Epithelial cell of esophagus (primary cell): ENCODE data around the gene YPEL1.
"Not testable (repeated sequence)": the region's sequence is repeated elsewhere in the genome, so short reads cannot be mapped to it uniquely, and the experiment has no call there.

Experiments
- DNase-seq: peaks from one replicate; pipeline ENCODE4 v3.0.0; 2010; ENCODE audit warnings: low read depth
- H3K4me3 ChIP-seq: 2 replicates; pipeline ENCODE4 v1.5.1; 2011; ENCODE audit warnings: mild to moderate bottlenecking, low read length, control low read depth
- CTCF ChIP-seq: IDR thresholded peaks from 2 replicates; pipeline ENCODE4 v1.5.1; 2011; ENCODE audit warnings: low read depth, mild to moderate bottlenecking, low read length, control low read depth, inconsistent platforms; ENCODE audit not compliant: insufficient read depth; ENCODE audit errors: missing control alignments

Gene YPEL1

GRCh38 chr22:21693999-21694341 lies 41.6 kb downstream of the YPEL1 start:
- TF ChIP-seq CTCF = no peak
- no peak for DNase-seq
- no peak overlapping the region for H3K4me3 ChIP-seq

GRCh38 chr22:21693333-21693998 lies 42.1 kb downstream of the YPEL1 start:
- no peak for DNase-seq
- TF ChIP-seq CTCF = no peak
- no peak overlapping the region for H3K4me3 ChIP-seq

- DNase-seq, H3K4me3 ChIP-seq: not testable (repeated sequence)
Measured at GRCh38 chr22:21692856-21693255, 42.7 kb downstream of the YPEL1 start.

GRCh38 chr22:21691816-21692215 lies 43.8 kb downstream of the YPEL1 start:
- no peak overlapping the region for H3K4me3 ChIP-seq
- no peak for TF ChIP-seq CTCF
- no peak for DNase-seq

GRCh38 chr22:21690401-21690801 lies 45.2 kb downstream of the YPEL1 start:
- H3K4me3 ChIP-seq = no peak overlapping the region
- TF ChIP-seq CTCF = no peak
- DNase-seq = no peak

- DNase-seq = peak; percentile 49
Measured at GRCh38 chr22:21688706-21689381, 46.8 kb downstream of the YPEL1 start.

GRCh38 chr22:21688341-21688705 lies 47.3 kb downstream of the YPEL1 start:
- H3K4me3 ChIP-seq = no peak overlapping the region
- no peak for TF ChIP-seq CTCF
- DNase-seq = no peak

More at GRCh38 chr22:21688706-21689381, 46.8 kb downstream of the YPEL1 start:
- TF ChIP-seq CTCF = no peak
- H3K4me3 ChIP-seq = no peak overlapping the region
